Small intestine (tissue), 7 donors: ENCODE data around the gene TRIM41. TPM values are rescaled to one million over a fixed set of nuclear protein-coding genes. Genes with fewer than 3 reads are reported as not detected.

ENCODE experiments used
- DNase-seq, 2 donors: peaks; one replicate each; pipeline versions ENCODE4 v3.0.0 to v3.0.0-alpha.2; 2013
- FAIRE-seq: peaks from 2 replicates; lab custom pipeline; 2012; peaks lifted over from hg19 to GRCh38; lab: Jason Lieb, UNC
- H3K27ac ChIP-seq, 3 donors: one replicate each; pipeline ENCODE4 v1.5.1; 2013; ENCODE audit warnings: low read length in 2 of 3, mild to moderate bottlenecking in 2 of 3, control low read depth in 1 of 3, inconsistent platforms in 1 of 3, low read depth in 1 of 3, moderate library complexity in 1 of 3
- H3K27me3 ChIP-seq, 3 donors: one replicate each; pipeline ENCODE4 v1.6.1; 2013; ENCODE audit warnings: low read length in 3 of 3, inconsistent platforms in 1 of 3; ENCODE audit not compliant: control insufficient read depth in 3 of 3, insufficient read depth in 3 of 3
- H3K36me3 ChIP-seq, 3 donors: one replicate each; pipeline ENCODE4 v1.6.1; 2013; ENCODE audit warnings: low read length in 3 of 3, inconsistent platforms in 1 of 3, low read depth in 1 of 3, mild to moderate bottlenecking in 1 of 3, moderate library complexity in 1 of 3; ENCODE audit not compliant: control insufficient read depth in 3 of 3, insufficient read depth in 2 of 3
- H3K4me1 ChIP-seq, 3 donors: one replicate each; pipeline ENCODE4 v1.6.1; 2013; ENCODE audit warnings: low read length in 2 of 3, inconsistent platforms in 1 of 3, low read depth in 1 of 3, mild to moderate bottlenecking in 1 of 3, moderate library complexity in 1 of 3; ENCODE audit not compliant: control insufficient read depth in 3 of 3, insufficient read depth in 2 of 3
- H3K4me3 ChIP-seq, 3 donors: one replicate each; pipeline ENCODE4 v1.5.1; 2013; ENCODE audit warnings: low read length in 3 of 3, control low read depth in 1 of 3, inconsistent platforms in 1 of 3, low read depth in 1 of 3, mild to moderate bottlenecking in 1 of 3, moderate library complexity in 1 of 3
- H3K9me3 ChIP-seq, 2 donors: one replicate each; pipeline ENCODE4 v1.6.1; 2013; ENCODE audit warnings: low read depth in 1 of 2, low read length in 1 of 2; ENCODE audit not compliant: control insufficient read depth in 2 of 2, insufficient read depth in 1 of 2
- WGBS, 3 donors: extraction: QIAGEN DNeasy Blood & Tissue Kit; methylation state at CpG; one replicate each; pipeline ENCODE4 v1.1.7; 2013; 5-methylcytosine and 5-hydroxymethylcytosine counted together
- polyA plus RNA-seq, 4 donors: library from polyadenylated mRNA; stranded (reverse) in 3 of 4; unstranded in 1 of 4; fragments of 200-250 nt in 3 of 4; fragments of 120-200 nt in 1 of 4; gene quantifications; one replicate each; pipeline versions ENCODE4 v1.2.1 to v1.2.3, GENCODE V29; 2013
- donor health status: healthy with polysubstance abuse.
- donor health status: control.
- donor health status: control.
- donor health status: Bipolar disorder and iron deficiency.
- donor health status: healthy.

Gene TRIM41
- polyA plus RNA-seq, 4 donors, result 19.2 to 25.0 (median 21.6) TPM

DNA sequence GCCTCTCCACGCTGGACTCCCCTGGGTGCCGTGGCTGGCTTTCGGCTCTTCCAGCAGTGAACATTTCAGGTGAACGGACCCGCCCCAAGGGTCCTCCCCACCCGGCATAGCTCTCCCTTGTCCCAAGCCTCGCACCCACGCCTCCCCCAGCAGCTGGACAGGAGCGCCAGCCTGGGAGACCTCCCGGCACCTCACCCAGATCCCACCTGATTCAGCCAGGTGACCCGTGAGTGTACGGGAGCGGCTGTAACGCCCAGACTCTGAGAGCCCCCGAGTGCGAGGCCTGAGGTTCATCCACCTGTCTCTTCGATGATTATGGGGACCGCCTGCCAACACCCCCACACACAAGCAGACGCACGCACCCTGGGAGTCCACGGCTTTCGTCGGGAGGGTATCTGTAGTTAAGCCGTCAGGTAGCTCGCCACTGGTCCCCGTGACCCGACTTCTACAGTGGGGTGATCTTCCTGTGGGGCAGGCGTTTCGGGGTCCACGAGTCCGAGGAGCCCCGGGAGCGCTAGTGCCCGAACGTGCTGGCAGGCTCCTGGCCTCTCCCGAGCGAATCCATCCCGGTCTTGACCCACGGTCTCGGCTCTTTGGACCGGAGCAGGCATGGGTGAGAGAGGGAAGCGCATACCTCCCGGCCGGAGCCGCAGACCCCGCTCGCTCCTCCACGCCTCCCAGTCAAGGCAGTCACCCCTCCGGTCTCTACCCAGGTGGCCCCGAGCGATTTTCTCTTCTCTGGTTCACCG, 32.9 kb upstream of the TRIM41 start:
- 0 to 1% (median 1%) methylated on average over 45 to 52 of the region's 52 CpGs for WGBS, 3 donors

DNA sequence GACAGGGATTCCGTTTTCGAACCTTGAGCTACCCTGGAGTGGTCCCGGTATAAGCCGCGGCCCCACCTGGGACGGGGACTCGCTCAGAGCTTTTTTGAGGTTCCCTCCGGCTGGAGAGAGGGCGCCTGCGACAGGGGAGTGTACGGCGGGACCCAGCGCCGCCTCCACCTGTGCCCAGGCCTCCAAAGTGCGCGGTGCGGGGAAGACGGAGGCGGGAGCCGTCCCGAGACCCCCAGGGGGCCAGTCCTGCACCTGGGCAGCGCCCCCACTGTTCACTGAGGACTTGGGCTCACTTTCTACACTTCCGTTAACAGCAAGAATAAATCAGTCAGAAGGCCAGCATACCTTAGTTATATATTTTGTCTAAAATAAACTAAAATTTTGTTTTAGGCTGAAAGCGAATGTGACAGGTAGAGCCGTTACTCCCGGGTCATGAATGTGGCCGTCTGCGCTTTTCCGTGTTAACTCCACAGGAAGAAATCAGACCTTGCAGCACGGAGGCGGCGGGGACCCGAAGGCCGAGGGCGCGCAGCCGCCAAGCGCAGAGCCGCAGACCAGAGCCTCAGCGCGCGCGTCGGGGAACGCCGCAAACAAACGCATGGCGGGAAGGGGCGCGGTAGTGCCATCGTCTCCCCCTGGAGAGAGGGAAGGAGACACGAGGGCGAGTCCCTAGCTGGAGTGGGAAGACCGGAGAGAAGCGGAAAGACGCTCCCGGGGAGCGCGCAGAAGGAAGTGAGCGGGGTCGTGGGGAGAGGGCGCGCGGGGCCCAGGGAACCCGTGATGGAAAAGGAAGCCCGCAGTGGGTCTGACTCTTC, 32.2 kb upstream of the TRIM41 start:
- peak; percentile 53 to 79 for DNase-seq
- H3K27me3 ChIP-seq, result peaks cover 0 to 14% (median 0%) of the 10 kb centered on the region in 3 donors
- H3K9me3 ChIP-seq, result no peaks in the 10 kb centered on the region
- no peaks in the 10 kb centered on the region for H3K36me3 ChIP-seq
- 0% methylated on average over 65 to 66 of the region's 66 CpGs for WGBS, 3 donors
- peak overlapping the region; percentile 65 to 87 (median 69) for H3K27ac ChIP-seq
- no peak for FAIRE-seq
- peaks cover 0 to 6% (median 0%) of the 10 kb centered on the region in 3 donors for H3K4me1 ChIP-seq
- peak overlapping the region; percentile 68 to 75 (median 75) for H3K4me3 ChIP-seq

More for the DNA sequence above, 32.9 kb upstream of the TRIM41 start:
- peak; percentile 30 to 61 for DNase-seq
- FAIRE-seq, result no peak
- H3K4me3 ChIP-seq, result peak overlapping the region; percentile 68 to 75 (median 75)
- peaks cover 0 to 6% (median 0%) of the 10 kb centered on the region in 3 donors for H3K4me1 ChIP-seq
- H3K27ac ChIP-seq, result peak overlapping the region in 2 of 3 donors; percentile 24 to 49
- H3K27me3 ChIP-seq, result peaks cover 0 to 10% (median 0%) of the 10 kb centered on the region in 3 donors
- H3K9me3 ChIP-seq, result no peaks in the 10 kb centered on the region
- H3K36me3 ChIP-seq, result no peaks in the 10 kb centered on the region

- Histone ChIP-seq H3K27me3 (peaks cover 0 to 12% (median 0%) of the 10 kb centered on the region in 3 donors), H3K4me1 (peaks cover 0 to 6% (median 0%) of the 10 kb centered on the region in 3 donors), H3K9me3 (no peaks in the 10 kb centered on the region), H3K36me3 (no peaks in the 10 kb centered on the region), H3K27ac (peak overlapping the region; percentile 65 to 90 (median 79)), H3K4me3 (peak overlapping the region; percentile 68 to 75 (median 75))
- 0 to 1% (median 1%) methylated on average over 59 to 64 of the region's 64 CpGs for WGBS, 3 donors
- FAIRE-seq, result no peak
- DNase-seq, result peak; percentile 95 to 98
These were observed 31.4 kb upstream of the TRIM41 start for GRCh38 chr5:181191526-181192336.

GRCh38 chr5:181192337-181193046, 30.6 kb upstream of the TRIM41 start:
- Histone ChIP-seq H3K9me3 (no peaks in the 10 kb centered on the region), H3K4me3 (peak overlapping the region; percentile 60 to 75 (median 74)), H3K27me3 (peaks cover 0 to 16% (median 0%) of the 10 kb centered on the region in 3 donors), H3K27ac (peak overlapping the region in 1 of 3 donors; percentile 90), H3K36me3 (no peaks in the 10 kb centered on the region), H3K4me1 (peaks cover 0 to 6% (median 0%) of the 10 kb centered on the region in 3 donors)
- WGBS, 3 donors, result 46 to 53% (median 49%) methylated on average over 12 of the region's 12 CpGs
- DNase-seq, result no peak
- FAIRE-seq, result no peak

DNA sequence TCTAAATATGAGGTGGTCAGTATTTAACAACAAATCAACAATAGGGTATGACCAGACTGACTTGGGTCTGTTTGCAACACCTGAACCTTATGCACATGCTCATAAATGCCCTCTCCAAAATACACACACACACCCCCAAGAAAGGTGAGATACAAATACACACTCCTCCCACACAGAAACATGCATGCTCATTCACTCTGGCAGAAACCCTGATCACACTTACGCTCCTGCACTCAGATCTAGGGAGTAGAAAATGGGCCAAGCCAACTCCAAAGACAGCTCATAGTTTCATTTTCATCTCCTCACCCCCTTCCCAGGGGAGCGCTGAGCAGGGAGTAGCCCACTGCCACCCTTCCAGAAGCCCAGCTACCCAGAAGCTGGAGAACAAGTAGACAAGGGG, 29.4 kb upstream of the TRIM41 start:
- WGBS, 3 donors, result 50 to 92% (median 83%) methylated on average over 2 of the region's 2 CpGs
- DNase-seq (no peak), FAIRE-seq (no peak)
- Histone ChIP-seq H3K9me3 (no peaks in the 10 kb centered on the region), H3K27me3 (peaks cover 0 to 20% (median 0%) of the 10 kb centered on the region in 3 donors), H3K36me3 (no peaks in the 10 kb centered on the region), H3K27ac (no peak overlapping the region), H3K4me3 (no peak overlapping the region), H3K4me1 (peaks cover 0 to 3% (median 0%) of the 10 kb centered on the region in 3 donors)

DNA sequence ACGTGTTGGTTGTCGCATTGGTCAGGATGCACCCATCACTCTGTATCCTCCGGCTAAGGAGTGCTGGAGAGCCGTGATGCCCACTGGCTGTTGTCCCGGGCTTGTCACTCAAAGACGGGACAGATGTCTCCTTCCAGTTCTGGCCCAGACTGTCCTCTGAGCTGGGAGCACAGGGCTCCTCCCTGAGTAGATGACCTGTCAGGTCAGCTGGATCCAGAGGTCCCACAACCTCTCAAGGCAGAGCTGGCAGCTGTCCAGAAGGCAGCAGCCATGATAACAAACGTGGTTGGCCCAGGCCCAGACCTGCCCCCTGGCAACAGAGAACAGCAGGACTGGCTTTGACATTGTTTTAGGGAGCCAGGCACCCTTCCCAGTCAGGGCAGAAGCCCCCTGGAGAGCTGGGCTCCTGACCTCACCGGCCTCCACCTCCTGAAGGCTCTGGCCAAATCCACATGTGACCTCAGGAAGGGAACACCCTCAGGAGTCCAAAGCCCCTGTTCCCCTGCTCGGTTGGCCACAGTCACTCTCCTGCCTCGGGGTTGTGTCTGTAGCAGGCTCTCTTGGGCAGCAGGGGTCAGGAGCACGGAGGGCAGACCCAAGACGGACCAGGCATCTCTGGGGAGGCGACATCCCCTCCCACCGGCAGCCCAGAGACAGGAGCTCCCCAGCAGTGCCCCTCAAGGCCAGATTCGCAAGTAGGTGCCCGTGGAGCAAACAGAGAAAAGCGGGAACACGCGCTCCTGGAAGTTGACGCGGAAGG, 28.4 kb upstream of the TRIM41 start:
- no peak for FAIRE-seq
- H3K27me3 ChIP-seq, result peaks cover 0 to 20% (median 0%) of the 10 kb centered on the region in 3 donors
- no peaks in the 10 kb centered on the region for H3K9me3 ChIP-seq
- DNase-seq, result no peak
- H3K4me1 ChIP-seq, result peaks cover 0 to 3% (median 0%) of the 10 kb centered on the region in 3 donors
- H3K36me3 ChIP-seq, result no peaks in the 10 kb centered on the region
- 67 to 82% (median 72%) methylated on average over 21 of the region's 21 CpGs for WGBS, 3 donors
- no peak overlapping the region for H3K27ac ChIP-seq
- H3K4me3 ChIP-seq, result no peak overlapping the region

DNA sequence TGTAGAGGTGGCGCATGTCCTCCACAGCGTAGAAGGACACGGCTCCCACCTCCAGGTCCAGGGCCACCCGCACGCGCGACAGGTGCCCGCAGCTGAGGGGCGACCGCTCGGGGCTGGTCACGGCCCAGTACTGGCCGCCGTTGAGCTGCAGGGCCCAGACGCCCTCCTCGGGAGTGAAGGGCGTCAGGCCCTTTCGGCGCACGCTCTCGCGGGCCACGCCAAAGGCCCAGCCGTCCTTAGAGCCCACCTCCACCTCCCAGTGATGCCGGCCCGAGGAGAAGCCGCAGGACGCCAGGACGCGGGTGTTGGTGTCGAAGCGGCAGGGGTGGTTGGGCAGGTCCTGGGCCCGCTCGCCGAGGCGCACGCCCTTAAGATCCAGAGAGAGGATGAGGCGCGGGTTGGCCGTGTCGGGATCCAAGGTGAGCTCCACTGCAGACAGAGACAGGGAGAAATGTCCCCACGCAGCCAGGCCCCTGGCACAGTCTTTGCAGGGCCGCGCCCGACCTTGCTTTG, 27.8 kb upstream of the TRIM41 start:
- Histone ChIP-seq H3K27ac (no peak overlapping the region), H3K9me3 (no peaks in the 10 kb centered on the region), H3K4me3 (no peak overlapping the region), H3K36me3 (no peaks in the 10 kb centered on the region), H3K4me1 (peaks cover 0 to 3% (median 0%) of the 10 kb centered on the region in 3 donors), H3K27me3 (peaks cover 0 to 25% (median 0%) of the 10 kb centered on the region in 3 donors)
- FAIRE-seq, result no peak
- WGBS, 3 donors, result 71 to 84% (median 82%) methylated on average over 37 to 45 of the region's 45 CpGs
- DNase-seq, result no peak
